Right atrium auricular region (tissue), 2 donors: ENCODE data around the gene DRD4. TPM values are rescaled to one million over a fixed set of nuclear protein-coding genes. Genes with fewer than 3 reads are reported as not detected.

Source experiments
- DNase-seq: peaks from one replicate; pipeline ENCODE4 v3.0.0-alpha.2; 2019; ENCODE audit warnings: low spot score
- H3K27ac ChIP-seq, 2 donors: fragments of 200-600 bp; sonication (generic); 1 replicate in 1 of 2; 2 replicates in 1 of 2; pipeline ENCODE4 v1.5.1; 2016 to 2019
- H3K27me3 ChIP-seq, 2 donors: fragments of 200-600 bp; sonication (generic); one replicate each; pipeline versions ENCODE4 v1.5.1 to v1.6.0; 2017 to 2019
- H3K36me3 ChIP-seq: fragments of 200-600 bp; sonication (generic); one replicate; pipeline ENCODE4 v1.5.1; 2016
- H3K4me1 ChIP-seq, 2 donors: fragments of 200-600 bp; sonication (generic); one replicate each; pipeline versions ENCODE4 v1.5.1 to v1.6.0; 2017 to 2019
- H3K4me3 ChIP-seq, 2 donors: fragments of 200-600 bp; sonication (generic); 1 replicate in 1 of 2; 2 replicates in 1 of 2; pipeline ENCODE4 v1.5.1; 2017 to 2019; ENCODE audit warnings: mild to moderate bottlenecking in 1 of 2, moderate library complexity in 1 of 2
- H3K9me3 ChIP-seq, 2 donors: fragments of 200-600 bp; sonication (generic); one replicate each; pipeline ENCODE4 v1.5.1; 2019
- CTCF ChIP-seq, 2 donors: fragments of 200-600 bp; sonication (generic); IDR thresholded peaks; one replicate each; pipeline ENCODE4 v1.5.1; 2019; ENCODE audit warnings: antibody characterized with exemption in 2 of 2
- total RNA-seq, 2 donors: library from RNA; depleted of rRNA; stranded (reverse); fragments of >200 nt; gene quantifications; one replicate each; pipeline ENCODE4 v1.1.0, GENCODE V29; 2016

The DRD4 gene
- total RNA-seq, 2 donors from 2014 or later = not detected

DNA sequence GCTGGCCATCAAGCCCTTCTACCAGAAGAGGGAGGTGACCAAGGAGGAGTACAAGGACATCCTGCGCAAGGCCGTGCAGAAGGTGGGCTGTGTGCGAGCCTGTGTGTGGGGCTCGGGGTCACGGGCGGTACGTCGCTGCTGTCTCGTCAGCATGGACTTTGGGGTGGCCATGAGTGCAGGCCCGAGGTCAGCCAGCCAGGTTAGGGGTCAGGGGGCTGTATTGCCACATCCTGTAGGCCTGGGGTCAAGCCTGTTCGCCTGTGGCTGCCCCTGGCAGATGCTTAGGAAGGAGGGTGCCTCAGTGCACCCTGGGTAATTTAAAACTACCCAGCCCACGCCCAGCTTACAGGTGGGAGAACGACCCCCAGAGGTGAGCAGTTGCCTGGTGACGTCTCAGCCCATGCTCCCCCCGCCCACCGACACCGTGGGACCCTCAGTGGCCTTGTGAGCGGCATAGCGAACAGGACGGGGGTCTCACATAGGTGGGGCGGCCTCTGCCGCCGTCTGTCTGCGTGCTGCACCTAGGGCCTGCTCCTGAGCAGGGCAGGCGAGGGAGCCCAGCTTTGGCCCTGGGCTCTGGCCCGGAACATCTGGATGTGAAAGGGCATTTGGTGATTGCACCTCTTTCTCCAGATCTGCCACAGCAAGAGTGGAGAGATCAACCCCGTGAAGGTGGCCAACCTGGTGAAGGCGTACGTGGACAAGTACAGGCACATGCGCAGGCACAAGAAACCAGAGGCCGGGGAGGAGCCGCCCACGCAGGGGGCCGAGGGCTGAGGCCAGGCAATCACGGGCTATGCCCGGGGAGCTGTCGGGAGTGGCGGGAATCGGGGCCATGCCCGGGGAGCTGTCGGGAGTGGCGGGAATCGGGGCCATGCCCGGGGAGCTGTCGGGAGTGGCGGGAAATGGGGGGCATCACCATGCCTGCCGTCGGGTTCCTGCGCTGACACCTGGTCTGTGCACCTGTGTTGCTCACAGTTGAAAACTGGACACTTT, 25.8 kb upstream of the DRD4 start:
- no peaks in the 10 kb centered on the region for H3K9me3 ChIP-seq
- H3K36me3 ChIP-seq = peaks cover 70% of the 10 kb centered on the region
- DNase-seq = no peak
- peaks cover 0 to 30% of the 10 kb centered on the region in 2 donors for H3K4me1 ChIP-seq
- H3K4me3 ChIP-seq = no peak overlapping the region
- TF ChIP-seq CTCF (IDR thresholded peaks at IDR 0.05) = no peak
- no peak overlapping the region for H3K27ac ChIP-seq
- H3K27me3 ChIP-seq = no peaks in the 10 kb centered on the region

DNA sequence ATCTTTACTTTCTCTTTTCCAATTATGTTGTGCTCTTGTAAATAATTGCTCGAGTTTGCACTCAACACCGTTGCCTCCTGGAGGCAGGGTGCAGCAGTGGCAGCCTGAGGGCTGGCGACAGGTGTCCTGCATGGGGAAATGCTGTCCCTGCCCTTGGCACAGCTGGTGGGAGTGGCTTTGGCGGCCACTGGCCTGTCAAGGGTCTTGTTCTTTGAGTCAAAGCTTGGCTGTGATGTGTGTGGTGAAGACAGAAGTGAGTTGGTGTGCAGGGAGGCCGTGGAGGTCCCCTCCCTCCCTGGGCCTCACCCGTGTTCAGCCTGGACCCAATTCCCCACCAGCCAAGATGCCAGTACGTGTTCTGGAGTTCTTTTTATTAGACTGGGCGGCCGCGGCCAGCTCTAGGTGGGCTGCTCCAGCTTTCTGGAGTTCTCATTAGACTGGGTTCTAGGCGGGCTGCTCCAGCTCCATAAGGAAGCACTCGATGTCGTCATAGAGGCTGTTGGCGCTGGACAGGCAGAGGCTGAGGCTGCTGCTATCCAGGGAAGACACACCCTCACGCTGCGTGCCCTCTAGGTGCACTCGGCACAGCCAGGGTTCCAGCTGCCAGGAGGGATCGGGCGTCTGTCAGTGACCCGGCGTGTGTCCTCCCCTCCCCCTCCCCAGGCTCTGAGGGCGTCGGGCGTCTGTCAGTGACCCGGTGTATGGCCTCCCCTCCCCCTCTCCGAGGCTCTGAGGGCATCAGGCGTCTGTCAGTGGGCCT, 24.7 kb upstream of the DRD4 start:
- Histone ChIP-seq H3K9me3 (no peaks in the 10 kb centered on the region), H3K36me3 (peaks cover 59% of the 10 kb centered on the region), H3K4me3 (no peak overlapping the region), H3K27me3 (no peaks in the 10 kb centered on the region), H3K27ac (no peak overlapping the region), H3K4me1 (peaks cover 0 to 35% of the 10 kb centered on the region in 2 donors)
- no peak for TF ChIP-seq CTCF (IDR thresholded peaks at IDR 0.05)
- DNase-seq = no peak

DNA sequence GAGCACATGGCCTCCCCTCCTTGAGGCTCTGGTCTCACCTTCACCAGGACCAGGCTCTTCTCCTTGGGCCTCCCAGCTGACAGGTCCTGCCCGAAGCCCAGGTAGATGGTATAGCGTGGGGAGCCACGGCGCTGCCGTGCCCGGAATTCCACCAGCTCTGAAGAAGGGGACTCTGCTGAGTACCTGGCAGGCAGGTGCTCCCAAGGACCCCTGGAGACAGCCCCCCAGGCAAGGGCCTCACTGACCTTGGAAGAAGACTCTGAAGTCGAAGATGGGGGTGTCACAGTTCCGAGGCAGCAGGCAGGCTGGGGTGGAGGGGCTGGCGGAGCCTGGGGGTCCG, 24.1 kb upstream of the DRD4 start:
- no peak for TF ChIP-seq CTCF (IDR thresholded peaks at IDR 0.05)
- DNase-seq = no peak
- Histone ChIP-seq H3K4me1 (peaks cover 0 to 35% of the 10 kb centered on the region in 2 donors), H3K36me3 (peaks cover 53% of the 10 kb centered on the region), H3K4me3 (no peak overlapping the region), H3K27me3 (no peaks in the 10 kb centered on the region), H3K27ac (peak overlapping the region; percentile 39 to 47), H3K9me3 (no peaks in the 10 kb centered on the region)

- H3K27me3 ChIP-seq = no peaks in the 10 kb centered on the region
- H3K36me3 ChIP-seq = peaks cover 48% of the 10 kb centered on the region
- DNase-seq = no peak
- no peaks in the 10 kb centered on the region for H3K9me3 ChIP-seq
- TF ChIP-seq CTCF (IDR thresholded peaks at IDR 0.05) = no peak
- no peak overlapping the region for H3K4me3 ChIP-seq
- H3K4me1 ChIP-seq = peaks cover 0 to 35% of the 10 kb centered on the region in 2 donors
- peak overlapping the region; percentile 90 to 91 for H3K27ac ChIP-seq
Observed at GRCh38 chr11:613369-613968, 23.6 kb upstream of the DRD4 start.

GRCh38 chr11:614021-614622, 22.9 kb upstream of the DRD4 start:
- H3K9me3 ChIP-seq = no peaks in the 10 kb centered on the region
- H3K27me3 ChIP-seq = no peaks in the 10 kb centered on the region
- no peak for DNase-seq
- H3K36me3 ChIP-seq = peaks cover 41% of the 10 kb centered on the region
- H3K4me1 ChIP-seq = peaks cover 0 to 35% of the 10 kb centered on the region in 2 donors
- H3K27ac ChIP-seq = peak overlapping the region; percentile 90 to 91
- no peak for TF ChIP-seq CTCF (IDR thresholded peaks at IDR 0.05)
- peak overlapping the region in 1 of 2 donors; percentile 63 for H3K4me3 ChIP-seq
